Memory B cell (primary cell): ENCODE data around the gene TRH.
A peak's percentile ranks its signal among the peaks of the same experiment; 100 is the strongest.

Experiments
- ATAC-seq: fragments of 150-1000 bp; cut with Tn5 transposase; 2 replicates; pipeline ENCODE4 v1.10.0; 2021; ENCODE audit warnings: low read depth, mild to moderate bottlenecking, moderate library complexity
- DNase-seq, 2 donors: peaks; one replicate each; pipeline ENCODE4 v3.0.0; 2022; ENCODE audit warnings: low spot score in 2 of 2
- H3K27ac Mint-ChIP-seq: one replicate; pipeline ENCODE4 v1.8.0; 2022; ENCODE audit warnings: mild to moderate bottlenecking, moderate library complexity, mixed read lengths
- H3K27me3 Mint-ChIP-seq: one replicate; pipeline ENCODE4 v1.8.0; 2022; ENCODE audit warnings: mixed read lengths
- H3K36me3 Mint-ChIP-seq: one replicate; pipeline ENCODE4 v1.8.0; 2022; ENCODE audit warnings: mild to moderate bottlenecking, mixed read lengths
- H3K4me1 Mint-ChIP-seq: one replicate; pipeline ENCODE4 v1.8.0; 2022; ENCODE audit warnings: mixed read lengths
- H3K4me3 Mint-ChIP-seq: one replicate; pipeline ENCODE4 v1.8.0; 2022; ENCODE audit warnings: mild to moderate bottlenecking, moderate library complexity, mixed read lengths
- H3K9me3 Mint-ChIP-seq: one replicate; pipeline ENCODE4 v1.8.0; 2022; ENCODE audit warnings: mixed read lengths

TRH gene, protein sequence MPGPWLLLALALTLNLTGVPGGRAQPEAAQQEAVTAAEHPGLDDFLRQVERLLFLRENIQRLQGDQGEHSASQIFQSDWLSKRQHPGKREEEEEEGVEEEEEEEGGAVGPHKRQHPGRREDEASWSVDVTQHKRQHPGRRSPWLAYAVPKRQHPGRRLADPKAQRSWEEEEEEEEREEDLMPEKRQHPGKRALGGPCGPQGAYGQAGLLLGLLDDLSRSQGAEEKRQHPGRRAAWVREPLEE

DNA sequence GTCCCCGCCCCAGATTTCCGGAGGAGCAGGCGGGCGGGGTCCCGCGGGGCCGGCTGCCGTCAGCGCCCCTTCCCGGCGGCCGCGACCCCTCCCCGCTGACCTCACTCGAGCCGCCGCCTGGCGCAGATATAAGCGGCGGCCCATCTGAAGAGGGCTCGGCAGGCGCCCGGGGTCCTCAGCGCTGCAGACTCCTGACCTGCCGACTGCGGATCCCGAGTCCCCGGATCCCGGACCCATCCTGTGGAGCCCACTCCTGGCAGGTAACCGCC, at the start of gene TRH:
Gene TRH (plus strand): TSS at position 157 of the 269 bp plus-strand sequence. CDS start 1,097 bp downstream, outside the sequence.
- DNase-seq (no peak), ATAC-seq (peak; percentile 10)

DNA sequence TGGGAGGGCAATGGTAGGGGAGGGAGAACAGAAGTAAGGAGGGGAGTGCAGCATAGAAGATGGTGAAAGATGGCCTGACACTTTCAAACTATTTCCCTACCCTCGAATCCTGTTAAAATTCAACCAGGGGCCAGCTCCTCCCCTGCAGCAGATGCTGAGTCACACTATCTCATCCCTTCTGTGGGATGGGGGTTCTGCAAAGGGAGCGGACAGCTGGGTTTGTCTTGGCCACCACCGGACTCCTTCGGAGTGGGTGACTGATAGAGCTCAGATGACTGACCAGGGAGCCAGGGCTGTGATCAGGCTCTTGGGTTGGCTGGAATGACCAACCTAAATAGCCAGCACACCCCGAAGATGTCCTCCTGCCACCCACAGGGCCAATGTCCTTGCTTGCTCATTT, 47.4 kb upstream of the TRH start:
- Mint-ChIP-seq H3K36me3 (peaks cover 7% of the 10 kb centered on the region), H3K4me1 (peaks cover 4% of the 10 kb centered on the region), H3K9me3 (peaks cover 12% of the 10 kb centered on the region), H3K4me3 (peak overlapping the region; percentile 3), H3K27ac (no peak overlapping the region), H3K27me3 (peaks cover 11% of the 10 kb centered on the region)
- ATAC-seq, result no peak
- DNase-seq, result no peak

More for the DNA sequence above, at the start of gene TRH:
- peak within 1 kb of the TSS; percentile 58 for H3K4me3 Mint-ChIP-seq
- H3K27ac Mint-ChIP-seq, result no peak within 1 kb of the TSS
- peaks cover 7% of the 10 kb centered on the region for H3K4me1 Mint-ChIP-seq
- peaks cover 24% of the 10 kb centered on the region for H3K27me3 Mint-ChIP-seq
- H3K36me3 Mint-ChIP-seq, result peaks cover 2% of the 10 kb centered on the region
- peaks cover 1% of the 10 kb centered on the region for H3K9me3 Mint-ChIP-seq

DNA sequence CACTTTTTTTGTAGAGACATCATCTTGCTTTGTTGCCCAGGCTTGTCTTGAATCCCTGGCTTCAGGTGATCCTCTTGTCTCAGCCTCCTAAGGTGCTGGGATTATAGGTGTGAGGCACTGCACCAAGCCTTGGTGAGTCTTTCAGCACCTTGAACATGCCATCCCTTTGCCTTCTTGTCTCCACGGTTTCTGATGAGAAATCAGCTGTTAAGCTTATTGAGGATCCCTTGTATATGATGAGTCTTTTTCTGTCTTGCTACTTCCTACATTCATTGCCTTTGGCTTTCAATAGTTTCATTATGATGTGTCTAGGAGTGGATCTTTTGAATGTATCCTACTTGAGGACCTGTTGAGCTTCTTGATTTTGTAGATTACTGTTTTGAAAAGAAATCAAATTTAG, 45.1 kb upstream of the TRH start:
- Mint-ChIP-seq H3K27me3 (peaks cover 9% of the 10 kb centered on the region), H3K9me3 (peaks cover 8% of the 10 kb centered on the region), H3K27ac (no peak overlapping the region), H3K36me3 (peaks cover 5% of the 10 kb centered on the region), H3K4me3 (no peak overlapping the region), H3K4me1 (peaks cover 4% of the 10 kb centered on the region)
- no peak for DNase-seq
- no peak for ATAC-seq

DNA sequence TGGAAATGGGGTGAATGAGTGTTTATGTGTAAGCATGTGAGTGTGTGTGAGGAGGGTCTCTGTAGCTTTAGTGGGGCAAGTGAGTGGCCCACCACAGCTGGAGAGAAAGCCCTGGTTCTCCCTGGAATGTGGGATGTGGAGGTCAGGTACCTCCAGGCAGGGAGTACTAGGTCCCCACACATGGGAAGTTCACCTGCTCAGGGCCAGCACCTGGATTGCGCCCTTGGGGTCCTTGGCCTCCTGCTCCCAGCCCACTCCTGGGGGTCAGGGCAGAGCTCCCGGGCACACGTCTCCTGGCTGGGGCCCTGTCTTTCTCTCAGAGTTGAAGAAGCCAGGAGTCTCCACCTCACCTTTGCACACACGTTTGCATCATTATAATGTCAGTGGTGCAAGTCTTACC, 41.0 kb upstream of the TRH start:
- DNase-seq, result no peak
- no peak overlapping the region for H3K4me3 Mint-ChIP-seq
- H3K27ac Mint-ChIP-seq, result no peak overlapping the region
- peaks cover 6% of the 10 kb centered on the region for H3K27me3 Mint-ChIP-seq
- peaks cover 6% of the 10 kb centered on the region for H3K9me3 Mint-ChIP-seq
- H3K36me3 Mint-ChIP-seq, result peaks cover 3% of the 10 kb centered on the region
- H3K4me1 Mint-ChIP-seq, result peaks cover 7% of the 10 kb centered on the region
- no peak for ATAC-seq

DNA sequence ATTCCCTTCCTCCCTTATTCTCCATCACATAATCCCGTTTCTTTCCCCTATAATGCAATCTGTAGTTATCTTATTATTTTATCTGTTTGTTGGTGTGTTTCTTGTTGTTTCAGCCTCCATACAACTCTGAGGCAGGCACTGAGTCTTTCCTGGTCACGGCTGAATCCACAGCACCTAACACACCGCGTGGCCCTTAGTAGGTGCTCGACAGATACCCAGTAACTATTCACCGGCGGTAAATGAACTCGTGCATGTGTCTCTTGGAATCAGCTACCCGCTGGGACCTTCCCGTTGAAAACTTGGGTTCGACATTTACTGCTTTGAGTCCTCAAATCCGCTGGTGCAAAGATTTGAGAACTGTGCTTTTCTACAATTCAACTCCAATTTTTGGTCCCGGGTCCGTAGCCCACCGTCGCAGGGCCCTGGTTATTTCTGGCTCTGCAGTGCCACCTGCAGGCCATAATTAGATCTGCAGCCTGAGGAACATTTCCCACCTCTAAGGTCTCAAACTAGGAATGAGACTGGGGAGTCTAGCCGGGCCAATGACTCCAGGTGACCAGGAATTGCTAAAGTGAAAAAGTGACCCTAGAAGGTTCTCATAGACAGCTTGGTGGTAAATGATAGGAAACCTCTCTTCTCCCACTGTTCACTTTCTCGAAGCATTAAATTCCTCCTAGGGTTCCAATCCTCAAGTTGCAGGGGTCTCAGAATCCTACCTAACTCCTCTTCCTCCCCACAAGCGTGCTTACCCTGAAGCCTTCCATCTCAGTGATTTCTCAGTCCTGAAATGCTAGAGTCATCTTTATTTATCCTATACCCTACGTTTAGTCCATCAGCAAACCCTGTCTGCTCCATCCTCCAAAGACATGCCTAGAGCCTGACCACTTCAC, 40.0 kb upstream of the TRH start:
- H3K4me3 Mint-ChIP-seq, result no peak overlapping the region
- H3K9me3 Mint-ChIP-seq, result peaks cover 5% of the 10 kb centered on the region
- peaks cover under 1% of the 10 kb centered on the region for H3K36me3 Mint-ChIP-seq
- peaks cover 7% of the 10 kb centered on the region for H3K4me1 Mint-ChIP-seq
- peak; percentile 43 for ATAC-seq
- peak; percentile 21 to 28 for DNase-seq
- H3K27me3 Mint-ChIP-seq, result peaks cover 9% of the 10 kb centered on the region
- H3K27ac Mint-ChIP-seq, result no peak overlapping the region

DNA sequence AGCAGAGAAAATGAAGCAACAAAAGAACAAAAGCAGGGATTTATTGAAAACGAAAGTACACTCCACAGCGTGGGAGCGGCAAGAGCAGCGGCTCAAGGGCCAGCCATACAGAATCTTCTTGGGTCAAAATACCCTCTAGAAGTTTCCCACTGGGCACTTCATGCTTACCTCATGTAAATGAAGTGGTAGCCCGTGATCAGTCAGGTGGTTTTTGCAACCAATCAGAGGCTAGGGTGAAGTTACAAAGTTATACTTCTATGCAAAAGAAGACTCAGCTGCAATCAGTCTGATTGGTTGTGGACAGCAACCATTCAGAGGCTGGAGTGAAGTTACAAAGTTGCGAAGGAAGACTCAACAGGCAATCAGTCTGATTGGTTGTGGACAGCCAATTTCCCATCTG, 37.8 kb upstream of the TRH start:
- ATAC-seq (peak; percentile 70), DNase-seq (no peak)
- Mint-ChIP-seq H3K27ac (no peak overlapping the region), H3K27me3 (peaks cover 9% of the 10 kb centered on the region), H3K36me3 (no peaks in the 10 kb centered on the region), H3K4me3 (peak overlapping the region; percentile 77), H3K4me1 (peaks cover 7% of the 10 kb centered on the region), H3K9me3 (no peaks in the 10 kb centered on the region)

DNA sequence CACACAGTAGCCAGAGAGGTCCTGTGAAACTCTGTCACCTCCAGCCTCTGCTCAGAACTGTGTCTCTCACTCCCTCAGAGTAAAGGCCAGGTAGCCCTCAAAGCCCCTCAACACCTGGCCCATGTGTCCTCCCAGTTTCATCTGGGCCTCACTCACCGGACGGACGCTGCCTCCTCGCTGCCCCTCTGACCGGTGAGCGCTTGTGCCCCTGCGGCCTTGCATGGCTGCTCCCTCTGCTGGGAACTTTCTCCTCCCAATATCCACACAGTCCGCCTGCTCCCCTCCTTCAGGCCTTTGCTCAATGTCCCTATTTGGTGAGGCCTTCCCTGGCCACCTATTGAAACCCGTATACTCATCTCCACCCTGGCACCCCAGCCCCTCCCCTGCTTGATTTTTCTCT, 36.8 kb upstream of the TRH start:
- Mint-ChIP-seq H3K27ac (no peak overlapping the region), H3K4me3 (peak overlapping the region; percentile 35)
- no peak for ATAC-seq

DNA sequence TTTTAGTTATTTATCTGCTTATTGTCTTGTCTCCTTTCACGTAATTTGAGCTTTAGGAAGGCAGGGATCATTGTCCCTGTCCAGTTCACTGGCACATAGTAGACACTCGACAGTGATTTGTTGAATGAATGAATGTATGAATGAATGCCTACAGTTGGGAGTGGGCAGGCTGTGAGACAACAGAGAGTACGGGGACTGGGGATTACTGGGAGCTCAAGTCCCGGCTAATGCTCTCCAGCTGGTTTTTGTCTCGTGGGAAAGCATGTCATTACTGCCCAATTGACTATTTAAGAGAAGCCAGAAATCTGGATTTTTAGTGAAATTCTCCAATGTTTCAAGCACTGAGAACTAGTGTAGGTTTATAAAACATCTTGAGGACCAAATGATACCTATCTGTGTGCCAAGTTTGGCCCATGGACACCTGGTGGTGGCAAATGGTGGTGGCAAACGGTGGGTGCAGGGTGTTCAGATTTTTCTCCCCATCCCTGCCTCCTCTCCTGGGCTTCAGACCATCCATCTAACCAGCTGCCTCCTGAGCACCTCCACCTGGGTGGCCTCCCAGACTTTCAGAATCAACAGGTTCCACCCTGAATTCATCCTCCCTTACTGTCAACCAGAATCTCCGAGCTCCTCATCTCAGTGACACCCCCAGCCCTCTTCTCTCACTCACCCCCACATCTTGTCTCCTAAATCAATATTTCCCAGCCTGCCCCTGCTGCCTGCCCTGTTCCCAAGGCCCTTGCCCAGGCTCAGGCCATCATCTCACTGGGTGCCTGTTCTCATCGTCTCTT, 36.2 kb upstream of the TRH start:
- Mint-ChIP-seq H3K9me3 (no peaks in the 10 kb centered on the region), H3K4me1 (peaks cover 11% of the 10 kb centered on the region), H3K36me3 (no peaks in the 10 kb centered on the region), H3K4me3 (peak overlapping the region; percentile 35), H3K27me3 (peaks cover 9% of the 10 kb centered on the region), H3K27ac (no peak overlapping the region)
- DNase-seq (no peak), ATAC-seq (peak; percentile 25)

More for the DNA sequence above, 36.8 kb upstream of the TRH start:
- Mint-ChIP-seq H3K9me3 (no peaks in the 10 kb centered on the region), H3K4me1 (peaks cover 11% of the 10 kb centered on the region), H3K27me3 (peaks cover 9% of the 10 kb centered on the region), H3K36me3 (no peaks in the 10 kb centered on the region)
- no peak for DNase-seq

DNA sequence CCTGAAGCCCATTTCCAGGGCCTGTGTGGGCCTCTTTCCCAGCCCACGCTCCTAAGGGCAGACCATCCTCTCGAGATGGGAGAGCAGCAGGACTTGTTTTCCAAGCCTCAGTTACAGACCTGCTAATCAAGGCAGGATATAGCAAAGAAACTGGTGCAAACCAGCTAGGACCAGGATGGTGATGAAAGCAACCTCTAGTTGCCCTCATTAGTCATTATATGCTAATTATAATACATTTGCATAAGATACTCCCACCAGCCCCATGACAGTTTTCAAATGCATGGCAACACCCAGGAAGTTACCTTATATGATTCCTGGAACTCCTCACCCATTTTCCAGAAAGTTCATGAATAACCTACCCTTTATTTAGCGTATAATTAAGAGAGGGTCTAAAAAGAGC, 34.4 kb upstream of the TRH start:
- DNase-seq (no peak), ATAC-seq (no peak)
- H3K27me3 Mint-ChIP-seq, result peaks cover 13% of the 10 kb centered on the region
- H3K4me1 Mint-ChIP-seq, result peaks cover 9% of the 10 kb centered on the region
- no peaks in the 10 kb centered on the region for H3K9me3 Mint-ChIP-seq
- no peaks in the 10 kb centered on the region for H3K36me3 Mint-ChIP-seq
- H3K27ac Mint-ChIP-seq, result no peak overlapping the region
- H3K4me3 Mint-ChIP-seq, result no peak overlapping the region

DNA sequence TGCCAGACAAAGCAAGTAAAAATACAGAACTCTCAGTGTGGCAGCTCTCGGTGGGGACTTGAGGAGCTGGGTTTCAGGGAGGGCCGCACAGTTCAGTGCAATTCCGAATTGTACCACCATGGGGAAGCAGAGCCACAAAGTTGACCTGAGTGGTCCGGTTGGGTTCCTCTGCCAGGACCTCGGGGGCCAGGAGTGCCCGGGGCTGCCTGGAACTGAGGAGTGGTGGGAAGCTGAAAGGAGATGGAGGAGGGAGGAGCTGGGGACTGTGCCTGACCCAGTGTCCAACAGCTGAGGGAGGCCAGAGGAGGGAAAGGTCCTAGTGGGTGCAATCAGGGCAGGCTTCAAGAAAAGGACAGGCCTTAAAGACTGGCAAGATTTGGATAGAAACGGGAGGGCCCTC, 32.2 kb upstream of the TRH start:
- Mint-ChIP-seq H3K27me3 (peaks cover 15% of the 10 kb centered on the region), H3K36me3 (no peaks in the 10 kb centered on the region), H3K27ac (no peak overlapping the region), H3K4me1 (peaks cover 4% of the 10 kb centered on the region), H3K4me3 (no peak overlapping the region), H3K9me3 (no peaks in the 10 kb centered on the region)
- DNase-seq (peak; percentile 35), ATAC-seq (peak; percentile 78)

DNA sequence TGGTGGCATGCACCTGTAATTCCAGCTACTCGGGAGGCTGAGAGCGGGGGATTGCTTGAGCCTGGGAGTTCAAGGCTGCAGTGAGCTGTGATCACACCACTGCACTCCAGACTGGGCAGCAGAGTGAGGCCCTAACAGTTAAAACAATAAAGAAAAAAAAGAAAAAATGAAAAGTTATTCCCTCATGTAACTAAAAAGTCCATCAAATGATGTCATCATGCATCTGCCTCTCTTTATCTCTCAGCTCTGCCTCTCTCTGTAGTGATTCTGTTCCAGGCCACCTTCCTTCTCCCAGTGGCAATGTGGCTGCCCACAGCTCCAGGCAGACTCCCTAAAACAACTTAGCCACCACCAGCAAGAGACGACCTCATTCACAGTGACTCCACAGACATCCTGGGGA, 31.5 kb upstream of the TRH start:
- Mint-ChIP-seq H3K27ac (no peak overlapping the region), H3K36me3 (no peaks in the 10 kb centered on the region), H3K4me3 (no peak overlapping the region), H3K27me3 (peaks cover 18% of the 10 kb centered on the region), H3K9me3 (no peaks in the 10 kb centered on the region), H3K4me1 (peaks cover 4% of the 10 kb centered on the region)
- ATAC-seq, result no peak
- DNase-seq, result no peak

DNA sequence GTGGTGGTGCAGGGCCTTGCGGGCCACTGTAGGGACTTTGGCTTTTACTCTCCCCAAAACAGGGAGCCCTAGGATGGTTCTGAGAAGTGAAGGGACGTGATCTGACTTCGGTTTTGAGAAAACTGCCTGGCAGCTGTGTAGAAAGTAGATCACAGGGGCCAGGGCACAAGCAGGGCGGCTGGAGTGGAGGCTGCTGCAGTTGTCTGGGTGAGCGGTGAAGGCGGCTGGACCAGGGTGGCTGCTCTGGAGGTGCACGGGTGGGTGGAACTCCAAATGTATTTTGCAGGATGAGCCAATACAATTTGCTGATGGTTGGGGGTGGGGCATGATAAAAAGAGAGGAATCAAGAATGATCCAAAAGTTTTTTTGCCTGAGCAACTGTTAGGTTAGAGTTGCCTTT, 29.8 kb upstream of the TRH start:
- Mint-ChIP-seq H3K36me3 (no peaks in the 10 kb centered on the region), H3K27me3 (peaks cover 14% of the 10 kb centered on the region), H3K27ac (no peak overlapping the region), H3K4me1 (peaks cover 4% of the 10 kb centered on the region), H3K9me3 (no peaks in the 10 kb centered on the region), H3K4me3 (no peak overlapping the region)
- no peak for ATAC-seq
- DNase-seq, result no peak

DNA sequence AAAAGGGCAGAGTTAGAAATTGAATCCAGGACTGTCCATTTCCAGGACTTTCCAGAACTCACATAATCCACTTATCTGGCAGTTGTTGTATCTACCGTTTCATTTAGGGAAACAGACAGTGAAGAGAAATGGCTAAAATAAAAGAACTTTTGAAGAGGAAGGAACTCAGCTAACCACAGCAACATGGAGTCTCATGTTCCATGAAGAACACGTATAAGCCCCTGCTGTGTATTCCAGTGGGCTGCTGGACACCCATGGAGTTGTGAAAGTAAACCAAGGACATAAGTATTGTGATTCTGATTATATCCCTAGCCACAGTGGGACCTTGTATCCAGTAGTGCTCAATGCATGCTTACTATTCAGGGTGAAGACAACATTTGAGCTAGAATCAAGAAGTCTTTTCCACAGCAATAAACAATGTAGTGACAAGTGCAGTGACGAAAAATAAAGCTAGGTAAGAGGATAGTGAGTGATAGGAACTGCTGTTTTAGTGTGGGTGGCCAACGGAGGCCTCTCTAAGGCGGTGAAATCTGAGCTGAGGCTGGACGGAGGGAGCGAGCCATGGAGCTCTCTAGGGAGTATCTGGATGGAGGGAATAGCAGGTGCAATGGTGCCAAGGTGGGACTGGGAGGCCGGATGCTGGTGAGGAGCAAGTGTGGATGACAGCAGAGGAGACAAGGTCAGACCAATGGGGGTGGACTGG, 26.8 kb upstream of the TRH start:
- Mint-ChIP-seq H3K9me3 (no peaks in the 10 kb centered on the region), H3K27me3 (peaks cover 14% of the 10 kb centered on the region), H3K27ac (no peak overlapping the region), H3K4me1 (no peaks in the 10 kb centered on the region), H3K36me3 (no peaks in the 10 kb centered on the region), H3K4me3 (no peak overlapping the region)
- DNase-seq, result no peak
- no peak for ATAC-seq
